HepG2 (cell line): ENCODE data around the gene KIAA1328. TPM values are rescaled to one million over a fixed set of nuclear protein-coding genes. Genes with fewer than 3 reads are reported as not detected.

Source experiments
- ARHGAP35 ChIP-seq: sonication (generic); formaldehyde crosslinking; IDR thresholded peaks from 2 replicates; pipeline ENCODE4 v1.9.0; 2022; ENCODE audit warnings: mild to moderate bottlenecking, inconsistent platforms, moderate library complexity, missing genetic modification reagents, borderline replicate concordance
- ARNTL ChIP-seq: sonication (generic); formaldehyde crosslinking; IDR thresholded peaks from 2 replicates; pipeline ENCODE4 v1.4.0; 2020; ENCODE audit warnings: mild to moderate bottlenecking, missing genetic modification reagents
- BORCS8-MEF2B ChIP-seq: sonication (generic); formaldehyde crosslinking; IDR thresholded peaks from 2 replicates; pipeline ENCODE4 v1.8.0; 2022; ENCODE audit warnings: mild to moderate bottlenecking, missing genetic modification reagents
- EP300 ChIP-seq, 3 experiments: sonication (generic) in 1 of 3; formaldehyde crosslinking in 1 of 3; IDR thresholded peaks; 2 replicates each; pipeline versions ENCODE4 v1.5.1 to v1.6.1; 2011 to 2020; ENCODE audit warnings: low read depth in 2 of 3, low read length in 2 of 3, borderline replicate concordance in 1 of 3, improper control_type of control experiment in 1 of 3, mild to moderate bottlenecking in 1 of 3, missing genetic modification reagents in 1 of 3, moderate library complexity in 1 of 3
- FOXM1 ChIP-seq: sonication (generic); formaldehyde crosslinking; IDR thresholded peaks from 2 replicates; pipeline ENCODE4 v1.5.0; 2020; ENCODE audit warnings: missing genetic modification reagents
- GFI1 ChIP-seq: sonication (generic); formaldehyde crosslinking; IDR thresholded peaks from 2 replicates; pipeline ENCODE4 v1.5.0; 2020; ENCODE audit warnings: missing genetic modification reagents, mild to moderate bottlenecking, borderline replicate concordance
- NFE2 ChIP-seq: sonication (generic); formaldehyde crosslinking; IDR thresholded peaks from 2 replicates; pipeline ENCODE4 v1.4.0; 2020; ENCODE audit warnings: missing genetic modification reagents
- PTBP1 ChIP-seq: fragments of 200-400 bp; formaldehyde crosslinking; IDR thresholded peaks from 2 replicates; pipeline ENCODE4 v1.6.1; 2018; ENCODE audit warnings: low read length, low read depth; ENCODE audit not compliant: poor library complexity, severe bottlenecking
- RBAK ChIP-seq: sonication (generic); formaldehyde crosslinking; IDR thresholded peaks from 2 replicates; pipeline ENCODE4 v1.5.1; 2020; ENCODE audit warnings: mild to moderate bottlenecking, missing genetic modification reagents
- SP140L ChIP-seq: sonication (generic); formaldehyde crosslinking; IDR thresholded peaks from 2 replicates; pipeline ENCODE4 v1.4.0; 2020; ENCODE audit warnings: missing genetic modification reagents, borderline replicate concordance
- SP5 ChIP-seq: IDR thresholded peaks from 2 replicates; pipeline ENCODE4 v1.6.1; 2016; ENCODE audit warnings: low read depth, borderline replicate concordance
- THAP11 ChIP-seq: IDR thresholded peaks from 2 replicates; pipeline ENCODE4 v1.6.1; 2016; ENCODE audit warnings: missing biosample characterization, missing genetic modification reagents
- TOE1 ChIP-seq: sonication (generic); formaldehyde crosslinking; IDR thresholded peaks from 2 replicates; pipeline ENCODE4 v1.4.0; 2020; ENCODE audit warnings: mild to moderate bottlenecking, missing genetic modification reagents
- ZFP41 ChIP-seq: sonication (generic); formaldehyde crosslinking; IDR thresholded peaks from 2 replicates; pipeline ENCODE4 v1.4.0; 2020; ENCODE audit warnings: mild to moderate bottlenecking, missing genetic modification reagents, borderline replicate concordance
- ZNF121 ChIP-seq: sonication (generic); formaldehyde crosslinking; IDR thresholded peaks from 2 replicates; pipeline ENCODE4 v1.5.0; 2020; ENCODE audit warnings: mild to moderate bottlenecking, missing genetic modification reagents
- ZNF326 ChIP-seq: sonication (generic); formaldehyde crosslinking; IDR thresholded peaks from 2 replicates; pipeline ENCODE4 v1.4.0; 2020; ENCODE audit warnings: missing genetic modification reagents, borderline replicate concordance
- ZNF562 ChIP-seq: sonication (generic); formaldehyde crosslinking; IDR thresholded peaks from 2 replicates; pipeline ENCODE4 v1.8.0; 2022; ENCODE audit warnings: missing genetic modification reagents, borderline replicate concordance
- ZSCAN30 ChIP-seq: sonication (generic); formaldehyde crosslinking; IDR thresholded peaks from 2 replicates; pipeline ENCODE4 v1.5.0; 2020; ENCODE audit warnings: mild to moderate bottlenecking, missing genetic modification reagents
- polyA plus RNA-seq, 8 experiments: library from polyadenylated mRNA; depleted of rRNA in 3 of 8; stranded (reverse) in 7 of 8; unstranded in 1 of 8; fragments of >200 nt; fragmentation: Illumina TruSeq in 4 of 8; extraction: Trizol in 4 of 8; gene quantifications; 2 replicates each; pipeline versions ENCODE4 v1.2.1 to v1.2.3, GENCODE V29; 2011 to 2016; ENCODE audit warnings: low read depth in 4 of 8, missing spikeins in 1 of 8, mixed read lengths in 1 of 8; ENCODE audit not compliant: insufficient read depth in 1 of 8
- total RNA-seq, 5 experiments: library from RNA; depleted of rRNA; stranded (reverse); fragments of >200 nt; fragmentation: Illumina TruSeq; extraction: Trizol; gene quantifications; 2 replicates each; pipeline ENCODE4 v1.2.3, GENCODE V29; 2016; ENCODE audit warnings: low read depth in 1 of 5
- TF ChIP-seq, protein P1 (sequence below): sonication (generic); formaldehyde crosslinking; IDR thresholded peaks from 2 replicates; pipeline ENCODE4 v1.4.0; 2020; ENCODE audit warnings: mild to moderate bottlenecking, missing genetic modification reagents
- TF ChIP-seq, protein P2 (sequence below): sonication (generic); formaldehyde crosslinking; IDR thresholded peaks from 2 replicates; pipeline ENCODE4 v1.8.0; 2022; ENCODE audit warnings: mild to moderate bottlenecking, missing genetic modification reagents, moderate library complexity
- TF ChIP-seq, protein P3 (sequence below): sonication (generic); formaldehyde crosslinking; IDR thresholded peaks from 2 replicates; pipeline ENCODE4 v1.5.0; 2020; ENCODE audit warnings: missing genetic modification reagents
- TF ChIP-seq, protein P4 (sequence below): fragments of 450-650 bp; IDR thresholded peaks from 2 replicates; pipeline ENCODE4 v1.6.1; 2017
- TF ChIP-seq, protein P5 (sequence below): sonication (generic); formaldehyde crosslinking; IDR thresholded peaks from 2 replicates; pipeline ENCODE4 v1.4.0; 2020; ENCODE audit warnings: missing genetic modification reagents, borderline replicate concordance

The KIAA1328 gene
- total and polyA plus RNA-seq, 2 of the 13 experiments (the other 11 are each of a cell fraction or from before 2014, with no cell fraction given) = 4.1 to 6.0 TPM

DNA sequence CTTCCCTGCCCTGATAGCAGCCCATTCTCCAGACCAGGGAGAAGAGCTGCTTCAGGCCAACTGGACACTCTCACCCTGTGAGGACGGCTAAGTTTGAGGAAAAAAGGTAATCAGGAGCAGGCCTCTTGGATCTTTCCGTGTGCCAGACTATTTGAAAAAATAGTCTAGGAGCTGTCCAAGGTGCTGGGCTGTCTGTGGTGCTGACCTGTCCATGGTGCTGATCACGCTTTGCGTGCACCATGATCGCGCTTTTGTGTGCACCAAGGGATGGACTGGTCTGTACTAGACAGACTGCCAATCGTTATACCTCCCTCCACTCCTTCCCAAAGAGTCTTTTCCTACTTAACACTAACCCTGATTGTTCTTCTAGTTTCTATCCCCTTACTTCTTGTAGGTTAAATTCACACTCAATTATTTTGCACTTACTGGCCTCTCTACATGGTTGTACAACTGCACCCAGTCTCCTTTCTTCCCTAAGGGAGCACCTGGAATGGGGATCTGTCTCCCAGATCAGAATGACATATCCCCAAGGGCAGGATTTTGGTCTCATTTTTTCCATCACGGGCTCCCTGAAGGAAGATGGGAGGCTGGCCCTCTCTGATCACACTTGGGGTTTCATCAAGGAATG lies 441.2 kb downstream of the KIAA1328 start (continued):
- TF ChIP-seq, protein P1, sequence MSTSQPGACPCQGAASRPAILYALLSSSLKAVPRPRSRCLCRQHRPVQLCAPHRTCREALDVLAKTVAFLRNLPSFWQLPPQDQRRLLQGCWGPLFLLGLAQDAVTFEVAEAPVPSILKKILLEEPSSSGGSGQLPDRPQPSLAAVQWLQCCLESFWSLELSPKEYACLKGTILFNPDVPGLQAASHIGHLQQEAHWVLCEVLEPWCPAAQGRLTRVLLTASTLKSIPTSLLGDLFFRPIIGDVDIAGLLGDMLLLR (CRISPR knock-in tag) = peak; percentile 100
- TF ChIP-seq, protein P2, sequence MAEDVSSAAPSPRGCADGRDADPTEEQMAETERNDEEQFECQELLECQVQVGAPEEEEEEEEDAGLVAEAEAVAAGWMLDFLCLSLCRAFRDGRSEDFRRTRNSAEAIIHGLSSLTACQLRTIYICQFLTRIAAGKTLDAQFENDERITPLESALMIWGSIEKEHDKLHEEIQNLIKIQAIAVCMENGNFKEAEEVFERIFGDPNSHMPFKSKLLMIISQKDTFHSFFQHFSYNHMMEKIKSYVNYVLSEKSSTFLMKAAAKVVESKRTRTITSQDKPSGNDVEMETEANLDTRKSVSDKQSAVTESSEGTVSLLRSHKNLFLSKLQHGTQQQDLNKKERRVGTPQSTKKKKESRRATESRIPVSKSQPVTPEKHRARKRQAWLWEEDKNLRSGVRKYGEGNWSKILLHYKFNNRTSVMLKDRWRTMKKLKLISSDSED (CRISPR knock-in tag) = peak; percentile 99
- TF ChIP-seq EP300 (IDR thresholded peaks at IDR 0.05; ENCODE audit: low read depth in 2 of 2, low read length in 2 of 2) = no peak
- peak; percentile 91 for TF ChIP-seq EP300 (CRISPR knock-in tag; IDR thresholded peaks at IDR 0.05; ENCODE audit: borderline replicate concordance)
- peak; percentile 99 for TF ChIP-seq ZFP41 (CRISPR knock-in tag)
- TF ChIP-seq ZSCAN30 (CRISPR knock-in tag) = peak; percentile 100
- TF ChIP-seq ZNF326 (CRISPR knock-in tag) = peak; percentile 99
- TF ChIP-seq NFE2 (CRISPR knock-in tag) = peak; percentile 95
- TF ChIP-seq, protein P3, sequence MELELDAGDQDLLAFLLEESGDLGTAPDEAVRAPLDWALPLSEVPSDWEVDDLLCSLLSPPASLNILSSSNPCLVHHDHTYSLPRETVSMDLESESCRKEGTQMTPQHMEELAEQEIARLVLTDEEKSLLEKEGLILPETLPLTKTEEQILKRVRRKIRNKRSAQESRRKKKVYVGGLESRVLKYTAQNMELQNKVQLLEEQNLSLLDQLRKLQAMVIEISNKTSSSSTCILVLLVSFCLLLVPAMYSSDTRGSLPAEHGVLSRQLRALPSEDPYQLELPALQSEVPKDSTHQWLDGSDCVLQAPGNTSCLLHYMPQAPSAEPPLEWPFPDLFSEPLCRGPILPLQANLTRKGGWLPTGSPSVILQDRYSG (CRISPR knock-in tag) = peak; percentile 100
- peak; percentile 99 for TF ChIP-seq FOXM1 (CRISPR knock-in tag)
- TF ChIP-seq, protein P4, sequence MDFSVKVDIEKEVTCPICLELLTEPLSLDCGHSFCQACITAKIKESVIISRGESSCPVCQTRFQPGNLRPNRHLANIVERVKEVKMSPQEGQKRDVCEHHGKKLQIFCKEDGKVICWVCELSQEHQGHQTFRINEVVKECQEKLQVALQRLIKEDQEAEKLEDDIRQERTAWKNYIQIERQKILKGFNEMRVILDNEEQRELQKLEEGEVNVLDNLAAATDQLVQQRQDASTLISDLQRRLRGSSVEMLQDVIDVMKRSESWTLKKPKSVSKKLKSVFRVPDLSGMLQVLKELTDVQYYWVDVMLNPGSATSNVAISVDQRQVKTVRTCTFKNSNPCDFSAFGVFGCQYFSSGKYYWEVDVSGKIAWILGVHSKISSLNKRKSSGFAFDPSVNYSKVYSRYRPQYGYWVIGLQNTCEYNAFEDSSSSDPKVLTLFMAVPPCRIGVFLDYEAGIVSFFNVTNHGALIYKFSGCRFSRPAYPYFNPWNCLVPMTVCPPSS = no peak
- peak; percentile 100 for TF ChIP-seq SP140L
- TF ChIP-seq TOE1 (CRISPR knock-in tag) = peak; percentile 100
- TF ChIP-seq RBAK = peak; percentile 95
- TF ChIP-seq SP5 (CRISPR knock-in tag) = peak; percentile 85
- peak; percentile 87 for TF ChIP-seq GFI1
- peak; percentile 98 for TF ChIP-seq ARNTL
- peak; percentile 89 for TF ChIP-seq ZNF562
- TF ChIP-seq PTBP1 = no peak
- TF ChIP-seq ARHGAP35 = peak; percentile 100
- peak; percentile 90 for TF ChIP-seq THAP11 (CRISPR knock-in tag)
- peak; percentile 80 for TF ChIP-seq ZNF121 (CRISPR knock-in tag)
- TF ChIP-seq, protein P5, sequence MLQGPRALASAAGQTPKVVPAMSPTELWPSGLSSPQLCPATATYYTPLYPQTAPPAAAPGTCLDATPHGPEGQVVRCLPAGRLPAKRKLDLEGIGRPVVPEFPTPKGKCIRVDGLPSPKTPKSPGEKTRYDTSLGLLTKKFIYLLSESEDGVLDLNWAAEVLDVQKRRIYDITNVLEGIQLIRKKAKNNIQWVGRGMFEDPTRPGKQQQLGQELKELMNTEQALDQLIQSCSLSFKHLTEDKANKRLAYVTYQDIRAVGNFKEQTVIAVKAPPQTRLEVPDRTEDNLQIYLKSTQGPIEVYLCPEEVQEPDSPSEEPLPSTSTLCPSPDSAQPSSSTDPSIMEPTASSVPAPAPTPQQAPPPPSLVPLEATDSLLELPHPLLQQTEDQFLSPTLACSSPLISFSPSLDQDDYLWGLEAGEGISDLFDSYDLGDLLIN (CRISPR knock-in tag) = peak; percentile 100; the same call in 1 of the 2 replicates
- peak; percentile 100 for TF ChIP-seq BORCS8-MEF2B (CRISPR knock-in tag)
